ENCODE data around the gene MTHFSD. TPM values are rescaled to one million over a fixed set of nuclear protein-coding genes. Genes with fewer than 3 reads are reported as not detected.

The MTHFSD gene
- total RNA-seq, 2 donors from 2014 or later = 16.9 to 35.6 TPM

DNA sequence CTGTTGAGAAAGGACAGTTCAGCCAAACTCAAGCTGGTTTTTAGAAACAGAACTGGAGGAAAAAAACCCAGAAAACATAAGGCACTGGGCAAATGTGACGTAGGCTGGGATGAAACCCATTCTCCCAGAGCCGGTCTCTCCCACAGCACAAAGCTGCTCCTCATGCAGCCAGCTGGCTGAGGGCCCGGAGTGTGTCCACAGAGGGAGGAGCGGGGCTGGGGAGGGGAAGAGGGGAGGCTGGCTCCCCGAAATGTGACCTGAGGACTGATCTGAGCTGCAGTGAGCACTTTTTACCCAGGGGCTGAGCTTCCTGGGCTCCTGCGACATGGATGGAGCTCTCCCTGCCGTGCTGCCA is 23.9 kb downstream of the MTHFSD start:
- H3K36me3 ChIP-seq (replicated peaks in 1 of 2; ENCODE audit: insufficient read depth in 1 of 2, low read depth in 2 of 2) = no peaks in the 10 kb centered on the region
- no peak for TF ChIP-seq POLR2A (IDR thresholded peaks at IDR 0.05)
- TF ChIP-seq, protein P1, sequence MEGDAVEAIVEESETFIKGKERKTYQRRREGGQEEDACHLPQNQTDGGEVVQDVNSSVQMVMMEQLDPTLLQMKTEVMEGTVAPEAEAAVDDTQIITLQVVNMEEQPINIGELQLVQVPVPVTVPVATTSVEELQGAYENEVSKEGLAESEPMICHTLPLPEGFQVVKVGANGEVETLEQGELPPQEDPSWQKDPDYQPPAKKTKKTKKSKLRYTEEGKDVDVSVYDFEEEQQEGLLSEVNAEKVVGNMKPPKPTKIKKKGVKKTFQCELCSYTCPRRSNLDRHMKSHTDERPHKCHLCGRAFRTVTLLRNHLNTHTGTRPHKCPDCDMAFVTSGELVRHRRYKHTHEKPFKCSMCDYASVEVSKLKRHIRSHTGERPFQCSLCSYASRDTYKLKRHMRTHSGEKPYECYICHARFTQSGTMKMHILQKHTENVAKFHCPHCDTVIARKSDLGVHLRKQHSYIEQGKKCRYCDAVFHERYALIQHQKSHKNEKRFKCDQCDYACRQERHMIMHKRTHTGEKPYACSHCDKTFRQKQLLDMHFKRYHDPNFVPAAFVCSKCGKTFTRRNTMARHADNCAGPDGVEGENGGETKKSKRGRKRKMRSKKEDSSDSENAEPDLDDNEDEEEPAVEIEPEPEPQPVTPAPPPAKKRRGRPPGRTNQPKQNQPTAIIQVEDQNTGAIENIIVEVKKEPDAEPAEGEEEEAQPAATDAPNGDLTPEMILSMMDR (IDR thresholded peaks at IDR 0.05) = no peak
- H3K4me3 ChIP-seq = no peak overlapping the region
- DNase-seq (peak in 2 of 4 donors; percentile 30 to 35), ATAC-seq (peak; percentile 60)
- no peaks in the 10 kb centered on the region for H3K4me1 ChIP-seq
- H3K9me3 ChIP-seq = no peaks in the 10 kb centered on the region
- intact Hi-C loops (cut with DNase I) = no loop called here
- 87 to 89% methylated on average over 7 of the region's 7 CpGs for WGBS, 2 donors
- H3K27me3 ChIP-seq = no peaks in the 10 kb centered on the region
- no peak overlapping the region for H3K27ac ChIP-seq

DNA sequence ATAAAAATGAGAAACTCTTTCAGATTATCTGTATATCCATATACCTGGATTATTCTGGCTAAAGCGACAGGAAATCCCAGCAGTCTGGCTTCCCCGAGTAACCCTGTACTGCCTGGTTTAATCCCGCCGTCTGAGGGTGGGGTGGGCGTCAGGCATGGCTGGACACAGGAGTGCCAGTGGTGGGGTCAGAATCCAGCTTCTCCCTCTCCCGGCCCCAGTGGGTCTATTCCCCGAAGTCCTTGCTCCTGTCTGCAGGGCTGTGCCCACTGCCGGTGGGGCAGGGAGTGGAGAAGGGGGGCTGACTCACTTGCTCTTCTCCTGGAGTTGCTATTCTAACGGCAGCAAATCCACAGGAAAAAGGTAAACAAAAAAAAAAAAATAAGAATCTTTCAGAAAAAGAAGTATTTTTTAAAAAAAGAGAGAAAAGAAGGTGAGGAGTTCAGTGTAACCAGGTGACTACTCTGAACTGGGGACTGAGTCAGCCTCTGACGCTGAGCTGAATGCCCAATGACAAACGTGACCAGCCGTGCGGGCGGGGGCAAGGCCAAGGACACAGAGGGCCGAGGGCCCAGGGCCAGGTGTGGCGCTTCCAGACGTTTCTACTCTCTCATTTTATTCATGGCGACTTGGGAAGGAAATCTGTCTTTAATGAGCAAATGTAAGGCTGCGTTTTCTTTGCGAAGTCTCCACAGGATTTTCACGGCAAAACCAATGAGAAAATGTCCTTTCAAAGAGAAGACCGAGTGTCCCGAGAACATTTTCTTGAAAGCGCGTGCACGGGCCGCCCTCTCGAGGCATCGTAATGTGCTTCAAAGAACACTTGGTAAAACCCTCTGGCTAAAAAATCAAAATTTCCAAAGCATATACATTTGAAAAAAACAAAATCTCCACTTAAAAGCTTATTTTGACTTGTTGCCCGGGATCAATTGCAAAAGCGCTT is 24.5 kb downstream of the MTHFSD start:
- H3K27me3 ChIP-seq = no peaks in the 10 kb centered on the region
- ATAC-seq (no peak), DNase-seq (no peak)
- H3K36me3 ChIP-seq (replicated peaks in 1 of 2; ENCODE audit: insufficient read depth in 1 of 2, low read depth in 2 of 2) = no peaks in the 10 kb centered on the region
- no peak overlapping the region for H3K4me3 ChIP-seq
- 82 to 84% methylated on average over 31 of the region's 31 CpGs for WGBS, 2 donors
- H3K9me3 ChIP-seq = no peaks in the 10 kb centered on the region
- intact Hi-C loops (cut with DNase I) = no loop called here
- TF ChIP-seq, protein P1 (IDR thresholded peaks at IDR 0.05) = no peak
- no peak for TF ChIP-seq POLR2A (IDR thresholded peaks at IDR 0.05)
- no peak overlapping the region for H3K27ac ChIP-seq
- no peaks in the 10 kb centered on the region for H3K4me1 ChIP-seq

DNA sequence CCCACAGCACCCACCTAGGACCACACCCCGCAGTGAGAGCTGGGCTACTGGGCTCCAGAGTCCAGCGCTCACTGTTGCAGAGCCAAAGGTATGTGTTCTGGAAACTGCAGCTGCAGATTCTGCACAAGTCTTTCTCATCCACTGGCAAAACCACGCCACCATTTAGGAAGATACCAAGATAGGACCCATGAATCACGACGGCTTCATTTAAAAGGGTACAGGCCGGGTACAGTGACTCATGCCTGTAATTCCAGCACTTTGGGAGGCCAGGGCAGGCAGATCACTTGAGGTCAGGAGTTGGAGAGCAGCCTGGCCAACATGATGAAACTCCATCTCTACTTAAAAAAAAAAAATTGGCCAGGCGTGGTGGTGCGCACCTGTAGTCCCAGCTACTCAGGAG is 25.9 kb downstream of the MTHFSD start:
- no peak for TF ChIP-seq POLR2A (IDR thresholded peaks at IDR 0.05)
- TF ChIP-seq, protein P1 (IDR thresholded peaks at IDR 0.05) = no peak
- 85 to 96% methylated on average over 8 of the region's 8 CpGs for WGBS, 2 donors
- Histone ChIP-seq H3K27me3 (no peaks in the 10 kb centered on the region), H3K9me3 (no peaks in the 10 kb centered on the region), H3K36me3 (replicated peaks in 1 of 2; ENCODE audit: insufficient read depth in 1 of 2, low read depth in 2 of 2) (no peaks in the 10 kb centered on the region), H3K4me1 (no peaks in the 10 kb centered on the region), H3K27ac (no peak overlapping the region), H3K4me3 (no peak overlapping the region)
- DNase-seq (no peak), ATAC-seq (no peak)
- intact Hi-C loops (cut with DNase I) = no loop called here

DNA sequence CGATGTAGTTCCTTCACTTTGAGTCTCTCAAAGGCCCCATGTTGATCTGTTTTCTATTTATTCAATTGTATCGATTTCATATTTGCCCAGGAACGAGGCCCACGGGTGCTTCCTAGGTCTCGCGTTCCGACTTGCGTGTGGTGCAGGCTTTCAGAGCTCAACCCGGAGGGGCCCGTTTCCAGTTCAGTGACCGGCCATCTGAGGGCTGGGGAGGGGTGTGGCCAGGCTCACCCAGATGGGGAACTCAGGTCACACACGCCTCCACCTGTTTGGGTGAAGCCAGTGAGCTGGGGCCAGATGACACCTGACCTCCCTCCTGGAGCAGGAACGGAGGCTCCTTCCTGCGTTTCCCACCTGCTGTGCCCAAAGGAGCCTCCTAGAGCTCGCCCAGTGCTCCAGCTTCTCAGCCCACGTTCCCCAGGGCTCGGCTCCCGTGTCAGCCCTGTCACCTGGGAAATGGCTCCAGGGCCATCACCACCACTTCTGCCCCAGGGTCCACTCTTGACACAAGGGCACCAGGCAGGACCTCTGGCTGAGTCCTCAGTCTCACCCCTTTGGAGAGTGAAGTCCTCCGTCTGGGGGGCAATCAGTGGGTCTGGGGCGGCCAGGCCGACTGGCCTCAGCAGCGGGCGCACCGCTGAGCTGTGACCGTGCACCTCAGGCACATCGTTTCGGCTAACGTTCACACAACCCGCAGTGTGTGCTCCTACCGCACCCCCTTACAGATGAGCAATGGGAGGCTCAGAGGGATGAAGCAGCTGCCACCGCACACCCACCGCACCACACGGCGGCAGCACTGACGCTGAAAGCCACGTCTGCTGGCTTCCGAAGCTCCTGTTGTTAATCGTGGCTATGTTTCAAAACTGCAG is 26.7 kb downstream of the MTHFSD start:
- ATAC-seq (no peak), DNase-seq (no peak)
- H3K27me3 ChIP-seq = no peaks in the 10 kb centered on the region
- TF ChIP-seq POLR2A (IDR thresholded peaks at IDR 0.05) = no peak
- TF ChIP-seq, protein P1 (IDR thresholded peaks at IDR 0.05) = no peak
- H3K4me1 ChIP-seq = no peaks in the 10 kb centered on the region
- H3K9me3 ChIP-seq = no peaks in the 10 kb centered on the region
- H3K27ac ChIP-seq = no peak overlapping the region
- intact Hi-C loops (cut with DNase I) = no loop called here
- no peaks in the 10 kb centered on the region for H3K36me3 ChIP-seq (replicated peaks in 1 of 2; ENCODE audit: insufficient read depth in 1 of 2, low read depth in 2 of 2)
- 91 to 92% methylated on average over 22 to 33 of the region's 38 CpGs for WGBS, 2 donors
- H3K4me3 ChIP-seq = no peak overlapping the region
